HCT116 (cell line): ENCODE data around the gene METTL1.

Source experiments
- CTCF ChIP-seq, 3 experiments: fragments of 200-600 bp in 1 of 3; sonication (generic) in 1 of 3; IDR thresholded peaks in 2 of 3; conservative IDR thresholded peaks in 1 of 3; 2 replicates each; pipeline ENCODE4 v1.5.1; 2012 to 2017; ENCODE audit warnings: low read depth in 2 of 3, low read length in 2 of 3, antibody characterized with exemption in 1 of 3, borderline replicate concordance in 1 of 3, control low read depth in 1 of 3, mild to moderate bottlenecking in 1 of 3, mixed read lengths in 1 of 3, mixed run types in 1 of 3, moderate library complexity in 1 of 3; ENCODE audit not compliant: insufficient read depth in 1 of 3
- EGR1 ChIP-seq: IDR thresholded peaks from 2 replicates; pipeline ENCODE4 v1.6.1; 2012; ENCODE audit warnings: low read depth
- ELF1 ChIP-seq: IDR thresholded peaks from 2 replicates; pipeline ENCODE4 v1.6.1; 2012; ENCODE audit warnings: low read depth, borderline replicate concordance
- EZH2 ChIP-seq: fragments of 200-600 bp; sonication (generic); IDR thresholded peaks from 2 replicates; pipeline ENCODE4 v1.6.1; 2017; ENCODE audit warnings: antibody characterized with exemption, mixed run types
- FOSL1 ChIP-seq: IDR thresholded peaks from 2 replicates; pipeline ENCODE4 v1.6.1; 2012; ENCODE audit warnings: low read depth
- MAX ChIP-seq: IDR thresholded peaks from 2 replicates; pipeline ENCODE4 v1.6.1; 2012
- POLR2A ChIP-seq: IDR thresholded peaks from 2 replicates; pipeline ENCODE4 v1.7.0; 2011; ENCODE audit warnings: borderline replicate concordance; ENCODE audit not compliant: insufficient read depth, insufficient read length; ENCODE audit errors: extremely low read depth
- REST ChIP-seq: IDR thresholded peaks from 2 replicates; pipeline ENCODE4 v1.6.1; 2012; ENCODE audit warnings: low read depth
- TCF7L2 ChIP-seq: IDR thresholded peaks from 2 replicates; pipeline ENCODE4 v1.7.0; 2011; ENCODE audit warnings: borderline replicate concordance, inconsistent platforms; ENCODE audit not compliant: insufficient read depth, insufficient read length; ENCODE audit errors: extremely low read depth
- ZNF274 ChIP-seq: fragments of 200-500 bp; sonication (Bioruptor generic); IDR thresholded peaks from 2 replicates; pipeline ENCODE4 v1.6.1; 2014; ENCODE audit warnings: mild to moderate bottlenecking, low read depth, low read length, inconsistent platforms

GRCh38 chr12:57803319-57803893 lies 31.5 kb upstream of the METTL1 start:
- TF ChIP-seq REST (no peak), MAX (no peak), CTCF (IDR thresholded peaks at IDR 0.05 in 2 of 3, conservative IDR thresholded peaks at IDR 0.05 in 1 of 3; ENCODE audit: borderline replicate concordance in 1 of 3, insufficient read depth in 1 of 3, low read depth in 2 of 3, low read length in 2 of 3) (peak; percentile 85 to 89 (median 87)), POLR2A (no peak), TCF7L2 (no peak), FOSL1 (no peak), ZNF274 (no peak), EZH2 (no peak), ELF1 (no peak), EGR1 (no peak)
